ENCODE data around the gene ANAPC15.

Gene ANAPC15

GRCh38 chr11:72084076-72084475 is 28.4 kb downstream of the ANAPC15 start:
- no peak for DNase-seq

GRCh38 chr11:72083414-72083813 is 29.1 kb downstream of the ANAPC15 start:
- DNase-seq = no peak

DNA sequence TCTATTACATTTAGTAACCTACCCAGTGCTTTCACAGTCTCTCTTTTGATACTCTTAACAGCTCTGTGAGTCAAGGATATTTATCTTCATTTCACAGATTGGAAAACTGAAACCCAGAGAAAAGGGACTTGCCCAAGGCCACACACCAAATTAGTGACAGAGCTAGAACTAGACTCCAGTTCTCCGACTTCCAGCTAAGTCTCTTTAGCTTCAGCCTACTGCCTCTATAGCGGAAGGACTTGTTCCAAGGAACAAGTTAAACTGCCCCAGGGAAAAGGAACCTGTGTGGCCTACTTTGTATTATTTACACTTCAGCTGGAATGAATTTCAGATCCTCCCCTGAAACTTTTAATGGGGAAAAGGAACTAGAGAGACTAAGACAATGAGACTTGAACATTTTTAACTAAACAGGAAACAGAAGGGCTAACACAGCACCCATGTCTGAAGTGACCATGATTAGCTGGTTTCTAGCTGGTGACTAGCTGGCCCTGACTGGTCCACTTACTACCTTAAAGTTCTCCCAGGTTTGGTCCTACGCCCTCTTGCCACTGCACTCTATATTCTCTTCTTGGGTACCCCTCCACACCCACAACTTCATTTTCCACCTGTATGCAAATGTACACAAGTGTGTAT is 30.6 kb downstream of the ANAPC15 start:
- no peak for DNase-seq

- DNase-seq = no peak
Measured at GRCh38 chr11:72081184-72081644, 31.3 kb downstream of the ANAPC15 start.

- peak; percentile 99 to 100 for DNase-seq
Measured at GRCh38 chr11:72080326-72081183, 31.9 kb downstream of the ANAPC15 start, which contains the start of the genes LRRC51 and NUMA1. TSS of gene LRRC51 (plus strand) at chr11:72080850. CDS start at chr11:72089084, 8,234 bp downstream. TSS of gene NUMA1 (minus strand) at chr11:72080542. CDS start at chr11:72035943, 44,599 bp downstream.

- DNase-seq = no peak
Measured at GRCh38 chr11:72079819-72080325, 32.6 kb downstream of the ANAPC15 start.

- DNase-seq = no peak
Measured at GRCh38 chr11:72078477-72078876, 34.0 kb downstream of the ANAPC15 start.

DNA sequence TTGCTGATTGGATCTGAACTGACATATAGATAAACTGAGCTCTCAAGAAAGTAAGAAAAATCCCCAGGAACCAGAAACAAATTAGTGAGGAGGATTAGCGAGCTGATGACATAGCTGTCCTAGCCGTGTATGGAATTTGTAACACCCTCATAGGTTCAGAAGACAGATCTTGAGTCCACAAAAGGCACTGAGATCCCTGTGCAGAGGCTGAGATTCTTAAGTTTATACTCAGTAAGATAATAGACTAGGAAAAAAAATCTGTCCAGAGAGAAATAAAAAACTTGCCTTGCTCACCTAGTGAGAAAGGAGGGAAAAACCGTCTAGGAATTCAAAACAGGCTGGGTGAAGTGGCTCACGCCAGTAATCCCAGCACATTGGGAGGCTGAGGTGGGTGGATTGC is 36.7 kb downstream of the ANAPC15 start:
- no peak for DNase-seq

GRCh38 chr11:72075109-72075508 is 37.4 kb downstream of the ANAPC15 start:
- peak; percentile 43 to 78 for DNase-seq

DNA sequence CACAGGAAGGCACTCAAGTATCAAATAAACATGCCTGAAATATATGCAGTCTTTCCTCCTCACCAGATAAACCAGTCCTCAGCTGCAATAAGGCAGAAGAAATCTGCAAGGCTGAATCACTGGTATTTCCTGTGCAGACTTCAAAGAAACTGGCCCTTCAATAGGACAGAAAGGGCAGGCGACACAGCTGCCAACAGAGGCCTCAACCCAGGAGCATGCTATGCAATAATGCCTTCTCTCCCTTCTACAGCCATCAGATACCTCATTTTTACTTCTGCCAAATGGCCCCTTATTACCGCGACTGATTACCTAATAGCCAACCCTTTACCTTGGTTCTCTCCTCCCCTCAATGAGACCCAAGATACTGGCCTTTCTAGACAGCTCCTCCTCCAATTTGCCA is 40.1 kb downstream of the ANAPC15 start:
- no peak for DNase-seq

DNA sequence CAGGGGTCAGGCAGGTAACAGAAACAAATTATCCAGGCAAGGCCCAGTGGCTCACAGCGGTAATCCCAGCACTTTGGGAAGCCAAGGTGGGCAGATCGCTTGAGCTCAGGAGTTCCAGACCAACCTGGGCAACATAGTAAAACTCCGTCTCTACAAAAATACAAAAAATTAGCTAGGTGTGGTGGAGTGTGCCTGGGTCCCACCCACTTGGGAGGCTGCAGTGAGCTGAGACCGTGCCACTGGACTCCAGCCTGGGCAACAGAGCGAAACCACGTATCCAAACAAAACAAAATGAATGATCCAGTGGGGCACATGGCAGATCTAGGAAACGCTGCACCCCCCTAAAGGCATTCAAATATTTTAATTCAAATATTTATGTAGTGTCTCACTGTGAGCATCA is 42.0 kb downstream of the ANAPC15 start:
- DNase-seq = no peak

DNA sequence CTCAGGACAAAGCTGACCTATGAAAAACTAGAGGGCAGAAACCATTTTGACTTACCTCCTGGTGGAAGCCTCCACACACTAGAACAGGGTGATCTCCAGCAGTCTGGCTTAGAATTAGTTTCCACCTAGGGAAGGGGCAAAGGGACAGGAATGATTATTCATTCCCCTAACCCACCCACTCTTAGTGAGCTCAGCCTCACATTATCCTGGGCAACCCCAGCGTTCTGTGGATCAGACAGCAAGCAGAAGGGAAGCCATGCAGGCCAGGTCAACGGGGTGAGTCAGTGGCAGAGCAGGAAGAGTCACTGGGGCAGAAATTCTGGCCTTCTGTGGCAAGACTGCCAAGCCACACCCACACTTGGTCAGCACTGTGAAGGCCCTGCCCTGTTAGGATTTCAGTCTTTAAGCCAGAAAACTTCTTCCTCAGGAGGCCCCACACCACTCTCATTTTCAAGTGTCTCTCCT is 42.7 kb downstream of the ANAPC15 start:
- DNase-seq = peak; percentile 90 to 95

GRCh38 chr11:72069200-72069599 is 43.3 kb downstream of the ANAPC15 start:
- DNase-seq = peak in 1 of 2 experiments; percentile 14

GRCh38 chr11:72067676-72068075 is 44.8 kb downstream of the ANAPC15 start:
- DNase-seq = no peak

DNA sequence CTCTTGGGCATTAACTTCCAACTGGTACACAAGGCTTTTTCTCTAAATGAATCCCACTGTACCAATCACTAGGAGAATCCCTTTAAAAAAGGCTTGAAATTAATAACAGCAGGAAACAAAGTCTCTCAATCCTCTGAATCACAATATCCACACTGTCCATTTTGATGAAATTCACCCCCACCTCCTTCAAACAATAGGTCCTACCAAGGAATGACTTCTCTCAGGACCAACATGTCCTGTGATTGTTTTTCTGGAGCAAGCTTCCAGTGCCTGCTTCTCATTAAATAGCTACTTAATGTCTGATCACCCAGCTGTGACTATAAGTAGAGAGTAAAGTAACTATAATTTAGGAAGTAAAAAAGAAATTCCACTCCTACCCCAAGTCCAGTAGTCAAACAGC is 45.2 kb downstream of the ANAPC15 start:
- no peak for DNase-seq

GRCh38 chr11:72066855-72067254 is 45.6 kb downstream of the ANAPC15 start:
- DNase-seq = no peak

DNA sequence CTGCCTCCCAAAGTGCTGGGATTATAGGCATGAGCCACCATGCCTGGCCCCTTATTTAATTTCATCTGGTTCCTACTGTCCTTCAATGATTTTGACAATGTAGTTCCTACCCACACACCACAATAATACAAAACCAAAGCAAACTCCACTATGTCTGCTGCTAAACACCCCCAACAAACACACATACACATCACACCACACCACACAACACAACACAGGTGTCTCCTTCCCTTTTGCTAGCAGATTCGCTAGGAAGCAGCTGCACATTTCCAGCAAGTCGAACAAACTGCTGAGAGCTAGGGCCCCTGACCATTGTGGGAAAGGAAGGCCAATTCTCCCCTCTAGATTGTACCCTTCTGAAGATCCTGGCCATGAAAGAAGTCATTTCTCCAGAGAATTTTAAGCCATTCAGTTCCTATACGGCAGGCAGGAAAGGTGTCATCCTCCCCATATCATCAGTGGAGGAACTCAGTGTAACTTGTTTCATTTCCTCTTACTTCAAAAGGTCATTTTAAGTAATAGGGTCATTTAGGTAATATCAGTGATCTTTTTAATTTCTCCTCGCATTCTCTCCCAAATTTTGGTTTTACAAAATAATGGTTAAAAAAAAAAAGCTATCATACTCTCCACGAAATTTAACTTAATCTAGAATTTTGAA is 50.6 kb downstream of the ANAPC15 start:
- no peak for DNase-seq
